RCC 7860 (cell line): Measurements from ENCODE around the gene GOSR1.
"Not testable (repeated sequence)": the region's sequence is repeated elsewhere in the genome, so short reads cannot be mapped to it uniquely, and the experiment has no call there.

Source experiments
- DNase-seq: peaks from one replicate; pipeline ENCODE4 v3.0.0-alpha.2; 2015; ENCODE audit warnings: low spot score
- FAIRE-seq: peaks from 2 replicates; lab custom pipeline; 2012; peaks lifted over from hg19 to GRCh38; lab: Jason Lieb, UNC

Gene GOSR1

DNA sequence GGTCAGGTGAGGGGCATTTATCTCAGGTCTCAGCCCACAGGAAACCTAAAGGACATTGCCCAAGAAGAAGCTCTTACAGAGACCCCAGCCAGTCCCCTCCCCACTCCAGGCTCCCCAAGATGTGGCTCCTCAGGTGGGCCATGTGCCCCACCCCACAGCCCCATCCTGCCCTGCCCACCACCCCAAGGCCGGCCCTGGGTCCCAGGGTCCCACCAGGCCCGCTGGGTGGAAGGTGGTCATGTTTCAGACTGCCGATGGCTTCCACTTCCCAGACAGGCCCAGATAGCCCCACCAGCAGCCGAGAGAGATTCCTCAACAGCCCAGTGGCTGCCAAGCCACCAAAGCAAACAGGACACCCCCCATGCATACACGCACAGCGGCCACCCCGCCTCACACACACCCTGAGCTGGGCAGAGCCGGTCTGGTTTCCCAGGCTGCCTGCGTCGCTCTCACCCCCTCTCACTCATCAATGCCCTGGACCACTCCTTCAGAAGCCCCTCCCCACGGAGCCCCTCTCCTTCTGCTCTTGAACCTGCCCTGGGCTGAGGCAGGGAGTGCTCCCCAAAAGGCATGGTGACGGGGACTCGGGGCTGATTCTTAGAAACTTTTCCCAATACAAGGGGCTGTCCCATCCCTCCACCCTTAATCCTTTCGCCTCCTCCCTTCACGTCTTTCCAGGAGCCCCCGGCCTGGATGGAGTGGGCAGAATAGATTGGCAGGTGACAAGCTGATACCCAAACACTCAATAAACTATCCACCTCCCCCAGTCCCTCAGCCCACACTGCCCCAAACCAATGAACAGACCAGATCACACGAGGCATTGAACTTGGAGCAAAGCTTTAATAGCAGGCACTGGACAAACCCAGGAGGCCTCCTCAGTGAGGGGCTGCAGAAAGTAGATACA is 95.7 kb downstream of the GOSR1 start:
- FAIRE-seq, DNase-seq: not testable (repeated sequence)

DNA sequence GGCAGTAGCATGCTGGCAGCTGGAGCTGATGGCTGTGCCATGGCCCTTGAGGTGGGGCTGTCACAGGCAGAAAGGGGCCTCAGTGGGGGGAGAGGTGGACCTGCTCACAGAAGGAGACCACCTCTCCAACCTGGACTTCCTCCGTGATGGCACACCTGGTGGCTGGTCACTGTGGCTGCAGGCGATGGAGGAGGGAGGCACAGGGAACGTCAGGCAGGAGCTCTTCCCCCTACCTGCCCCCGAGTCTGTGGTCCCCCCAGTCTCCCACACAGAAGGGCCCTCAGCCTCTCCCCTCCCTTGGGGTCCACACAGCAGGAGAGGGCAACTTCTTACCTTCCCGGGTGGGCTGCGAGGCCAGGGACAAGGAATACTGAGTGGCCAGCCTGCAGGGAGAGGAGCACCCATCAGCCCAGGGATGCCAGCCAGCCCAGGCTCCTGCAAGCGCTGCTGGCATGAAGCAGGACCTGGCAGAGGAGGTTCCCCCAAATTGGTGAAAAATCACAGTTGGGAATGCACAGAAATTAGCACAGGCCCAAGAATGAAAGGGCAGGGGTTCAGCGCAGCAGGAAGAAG is 96.5 kb downstream of the GOSR1 start:
- no peak for DNase-seq
- FAIRE-seq = no peak

DNA sequence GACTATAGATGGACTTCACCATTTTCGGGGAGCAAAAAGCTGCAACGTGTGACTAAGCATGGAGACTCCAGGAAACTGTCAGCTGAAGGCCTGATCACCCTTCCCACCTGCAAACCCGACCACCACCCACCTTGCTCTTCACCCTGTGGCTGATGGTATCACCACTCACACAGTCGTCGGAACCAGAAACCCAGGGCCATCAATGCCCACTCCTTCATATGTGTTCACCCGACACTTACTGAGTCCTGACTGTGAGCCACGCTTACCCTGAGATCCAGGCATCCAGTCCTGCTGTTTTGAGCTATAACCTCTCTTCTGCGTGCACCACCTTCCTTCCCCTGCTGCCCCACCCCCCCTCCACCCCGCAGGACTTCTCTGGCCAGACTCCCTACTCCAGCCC is 97.1 kb downstream of the GOSR1 start:
- DNase-seq, FAIRE-seq: not testable (repeated sequence)

DNA sequence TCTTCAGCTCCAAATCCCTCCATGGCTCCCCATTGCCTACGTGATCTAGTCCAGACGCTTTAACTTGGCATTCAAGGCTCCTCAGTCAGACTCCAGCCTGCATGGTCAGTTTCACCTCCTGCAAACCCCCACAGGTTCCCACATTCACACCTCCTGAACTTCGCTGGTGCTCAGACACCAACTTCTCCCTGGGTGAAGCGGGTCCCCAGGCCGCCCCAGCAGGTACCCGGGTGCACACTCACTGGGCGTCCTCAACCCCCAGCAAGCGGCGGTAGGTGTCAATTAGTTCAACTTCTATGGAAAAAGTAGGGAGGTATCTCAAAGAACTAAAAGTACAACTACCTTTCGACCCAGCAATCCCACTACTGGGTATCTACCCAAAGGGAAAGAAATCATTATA is 97.6 kb downstream of the GOSR1 start:
- not testable (repeated sequence) for FAIRE-seq, DNase-seq

DNA sequence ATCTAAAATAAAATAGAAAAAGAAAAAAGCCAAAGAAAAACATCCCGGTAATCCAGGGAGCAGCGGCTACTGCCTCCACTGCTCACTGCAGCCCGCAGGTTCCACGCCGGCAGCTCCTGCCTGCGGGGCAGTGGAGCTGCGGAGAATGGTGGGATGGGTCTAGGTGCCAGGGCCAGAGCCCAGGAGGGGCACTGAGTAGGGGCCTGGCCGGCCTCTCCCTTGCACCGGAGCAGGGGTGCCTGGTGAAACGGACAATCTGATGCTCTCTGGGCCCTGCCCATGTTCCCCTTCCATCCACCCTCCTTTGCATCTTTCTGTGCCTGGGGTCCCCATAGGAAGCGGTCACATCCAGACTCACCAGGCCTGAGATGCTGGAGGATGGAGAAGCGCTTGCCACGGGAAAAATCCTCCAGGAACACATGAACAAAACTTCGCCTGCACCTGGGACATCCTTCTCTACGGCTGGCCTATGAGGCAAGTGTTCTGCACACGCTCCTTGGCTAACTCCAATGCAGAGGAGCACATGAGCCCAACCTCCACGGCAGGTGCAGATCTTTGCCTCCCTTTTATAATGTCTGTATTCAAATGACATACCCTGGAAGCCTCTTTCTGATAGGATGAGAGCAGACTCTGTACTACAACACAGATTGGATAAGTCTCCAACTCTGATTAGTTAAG is 98.6 kb downstream of the GOSR1 start:
- DNase-seq, FAIRE-seq: not testable (repeated sequence)

DNA sequence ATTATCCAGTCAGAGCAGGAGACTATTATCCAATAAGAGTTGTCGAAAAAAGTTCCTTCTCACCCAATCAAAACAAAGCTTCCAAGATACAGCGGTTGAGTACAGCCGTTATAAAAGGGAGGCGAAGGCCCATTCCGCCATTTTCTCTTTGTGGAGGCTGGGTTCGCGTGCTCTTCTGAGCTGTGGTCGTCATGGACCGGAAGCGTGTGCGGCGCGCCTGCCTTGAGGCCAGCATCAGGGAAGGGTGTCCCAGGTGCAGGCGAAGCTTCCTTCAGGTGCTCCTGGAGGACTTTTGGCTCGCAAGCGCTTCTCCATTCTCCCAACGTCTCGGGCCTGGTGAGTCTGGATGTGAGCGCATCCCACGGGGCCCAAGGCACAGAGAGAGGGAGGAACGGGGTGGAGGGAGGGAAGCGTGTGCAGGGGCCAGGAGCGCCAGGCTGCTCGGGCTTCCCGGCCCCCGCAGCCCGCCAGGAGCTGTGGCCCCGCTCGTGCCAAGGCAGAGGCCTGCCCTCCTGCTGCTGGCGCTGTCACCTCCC is 99.2 kb downstream of the GOSR1 start:
- no peak for FAIRE-seq

More for the DNA sequence above, 99.2 kb downstream of the GOSR1 start:
- DNase-seq = no peak
